ENCODE results near the gene QSER1. TPM values are rescaled to one million over a fixed set of nuclear protein-coding genes. Genes with fewer than 3 reads are reported as not detected.

QSER1 gene
- total RNA-seq, 1 donor: 28.6 TPM

- Histone ChIP-seq H3K27ac (ENCODE audit: low read depth, low read length) (no peak overlapping the region), H3K9me3 (ENCODE audit: low read depth, low read length) (no peaks in the 10 kb centered on the region), H3K4me2 (ENCODE audit: insufficient read depth, low read length) (no peak overlapping the region), H3K79me2 (ENCODE audit: insufficient read depth, low read length) (no peaks in the 10 kb centered on the region), H3K4me3 (ENCODE audit: insufficient read depth, low read length) (no peak overlapping the region), H2AFZ (ENCODE audit: low read length) (no peak overlapping the region), H3K4me1 (ENCODE audit: insufficient read depth, low read length) (peaks cover 6% of the 10 kb centered on the region), H4K20me1 (ENCODE audit: insufficient read depth, low read length) (no peaks in the 10 kb centered on the region), H3K36me3 (ENCODE audit: insufficient read depth, low read length) (no peaks in the 10 kb centered on the region), H3K27me3 (ENCODE audit: insufficient read depth, low read length) (no peaks in the 10 kb centered on the region)
- no peak for TF ChIP-seq CTCF (IDR thresholded peaks at IDR 0.05; ENCODE audit: extremely low read depth, low read depth, low read length)
- no peak for DNase-seq (ENCODE audit: insufficient read length, low spot score, missing footprints)
Observed at GRCh38 chr11:33006010-33006409, 113.4 kb downstream of the QSER1 start.

DNA sequence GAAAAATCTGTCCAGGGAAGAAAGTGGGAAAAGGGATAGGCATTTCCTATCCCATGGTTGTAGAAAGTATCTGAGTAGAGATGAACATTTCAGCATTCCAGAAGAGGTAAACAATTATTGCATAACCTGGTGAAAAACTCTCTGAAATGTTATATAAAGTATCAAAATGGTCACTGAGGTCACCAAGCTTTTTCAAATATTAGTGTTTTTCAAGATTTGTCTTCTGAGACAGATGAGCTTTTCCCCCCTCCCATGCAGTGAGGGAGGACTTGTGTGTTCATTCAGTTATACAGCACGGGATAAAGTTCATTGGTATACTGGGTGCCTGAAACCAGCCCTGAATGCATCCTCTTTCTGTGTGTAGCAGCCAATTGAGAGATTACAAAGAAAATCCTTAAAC is 121.1 kb downstream of the QSER1 start:
- H3K4me3 ChIP-seq (ENCODE audit: insufficient read depth, low read length): no peak overlapping the region
- H3K27ac ChIP-seq (ENCODE audit: low read depth, low read length): no peak overlapping the region
- DNase-seq (ENCODE audit: insufficient read length, low spot score, missing footprints): peak; percentile 39
- no peaks in the 10 kb centered on the region for H3K9me3 ChIP-seq (ENCODE audit: low read depth, low read length)
- H3K4me2 ChIP-seq (ENCODE audit: insufficient read depth, low read length): no peak overlapping the region
- H3K79me2 ChIP-seq (ENCODE audit: insufficient read depth, low read length): peaks cover 22% of the 10 kb centered on the region
- H3K4me1 ChIP-seq (ENCODE audit: insufficient read depth, low read length): peaks cover 23% of the 10 kb centered on the region
- H2AFZ ChIP-seq (ENCODE audit: low read length): no peak overlapping the region
- H3K36me3 ChIP-seq (ENCODE audit: insufficient read depth, low read length): no peaks in the 10 kb centered on the region
- no peaks in the 10 kb centered on the region for H3K27me3 ChIP-seq (ENCODE audit: insufficient read depth, low read length)
- no peaks in the 10 kb centered on the region for H4K20me1 ChIP-seq (ENCODE audit: insufficient read depth, low read length)
- TF ChIP-seq CTCF (IDR thresholded peaks at IDR 0.05; ENCODE audit: extremely low read depth, low read depth, low read length): no peak

- peak; percentile 97 for DNase-seq (ENCODE audit: insufficient read length, low spot score, missing footprints)
- Histone ChIP-seq H3K27me3 (ENCODE audit: insufficient read depth, low read length) (no peaks in the 10 kb centered on the region), H4K20me1 (ENCODE audit: insufficient read depth, low read length) (no peaks in the 10 kb centered on the region), H3K4me3 (ENCODE audit: insufficient read depth, low read length) (peak within 1 kb of the TSS; percentile 83), H3K79me2 (ENCODE audit: insufficient read depth, low read length) (peaks cover 38% of the 10 kb centered on the region), H3K27ac (ENCODE audit: low read depth, low read length) (peak within 1 kb of the TSS; percentile 67), H2AFZ (ENCODE audit: low read length) (peak within 1 kb of the TSS; percentile 87), H3K9me3 (ENCODE audit: low read depth, low read length) (no peaks in the 10 kb centered on the region), H3K4me1 (ENCODE audit: insufficient read depth, low read length) (peaks cover 22% of the 10 kb centered on the region), H3K4me2 (ENCODE audit: insufficient read depth, low read length) (peak within 1 kb of the TSS; percentile 85), H3K36me3 (ENCODE audit: insufficient read depth, low read length) (no peaks in the 10 kb centered on the region)
- no peak for TF ChIP-seq CTCF (IDR thresholded peaks at IDR 0.05; ENCODE audit: extremely low read depth, low read depth, low read length)
Observed at GRCh38 chr11:33015621-33016551, 123.3 kb downstream of the QSER1 start, which contains the start of gene DEPDC7. TSS of gene DEPDC7 (plus strand) at chr11:33015878. CDS start at chr11:33015956, 78 bp downstream.

DNA sequence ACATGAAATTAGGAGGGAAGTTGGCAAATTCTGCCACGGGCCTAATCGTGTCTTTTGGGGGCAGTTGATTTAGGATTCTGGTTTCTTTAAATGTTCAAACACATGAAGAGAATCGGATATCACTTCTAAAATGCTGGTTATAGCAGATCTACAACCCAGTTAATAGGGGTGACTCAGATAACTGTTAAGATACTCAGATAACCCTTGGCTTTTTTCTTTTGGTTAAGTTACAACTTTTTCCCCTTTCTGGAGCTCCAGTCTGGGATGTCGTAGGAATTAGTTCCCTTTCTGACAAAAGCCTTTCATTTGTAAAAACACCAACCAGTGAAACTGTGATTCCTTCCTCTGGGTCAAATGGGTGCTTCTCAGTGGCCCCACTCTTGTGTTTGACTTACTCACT is 124.0 kb downstream of the QSER1 start:
- H3K79me2 ChIP-seq (ENCODE audit: insufficient read depth, low read length): peaks cover 44% of the 10 kb centered on the region
- no peaks in the 10 kb centered on the region for H3K9me3 ChIP-seq (ENCODE audit: low read depth, low read length)
- H3K4me2 ChIP-seq (ENCODE audit: insufficient read depth, low read length): peak overlapping the region; percentile 85
- no peaks in the 10 kb centered on the region for H3K27me3 ChIP-seq (ENCODE audit: insufficient read depth, low read length)
- H3K27ac ChIP-seq (ENCODE audit: low read depth, low read length): peak overlapping the region; percentile 67
- H3K4me3 ChIP-seq (ENCODE audit: insufficient read depth, low read length): peak overlapping the region; percentile 83
- DNase-seq (ENCODE audit: insufficient read length, low spot score, missing footprints): peak; percentile 25
- peak overlapping the region; percentile 87 for H2AFZ ChIP-seq (ENCODE audit: low read length)
- peaks cover 15% of the 10 kb centered on the region for H3K4me1 ChIP-seq (ENCODE audit: insufficient read depth, low read length)
- TF ChIP-seq CTCF (IDR thresholded peaks at IDR 0.05; ENCODE audit: extremely low read depth, low read depth, low read length): no peak
- H3K36me3 ChIP-seq (ENCODE audit: insufficient read depth, low read length): no peaks in the 10 kb centered on the region
- H4K20me1 ChIP-seq (ENCODE audit: insufficient read depth, low read length): peaks cover 2% of the 10 kb centered on the region

Data from osteoblast (primary cell).